Heart right ventricle (tissue), 16 donors: ENCODE data around the gene IDE. TPM values are rescaled to one million over a fixed set of nuclear protein-coding genes. Genes with fewer than 3 reads are reported as not detected.

Experiments used
- ATAC-seq, 8 donors: fragments of 200-7000 bp; cut with Tn5 transposase; one replicate each; pipeline ENCODE4 v1.9.1; 2020; ENCODE audit warnings: mild to moderate bottlenecking in 8 of 8, moderate library complexity in 8 of 8, moderate number of reproducible peaks in 1 of 8
- DNase-seq, 2 donors: peaks; one replicate each; pipeline ENCODE4 v3.0.0-alpha.2; 2020
- H3K27ac ChIP-seq, 10 donors: fragments of 200-600 bp; sonication (generic) in 2 of 10; one replicate each; pipeline versions ENCODE4 v1.5.0 to v1.8.0; 2020 to 2022; ENCODE audit warnings: mild to moderate bottlenecking in 3 of 10
- H3K27me3 ChIP-seq, 7 donors: fragments of 200-600 bp; one replicate each; pipeline ENCODE4 v1.8.0; 2021 to 2022; ENCODE audit warnings: mild to moderate bottlenecking in 2 of 7
- H3K36me3 ChIP-seq, 9 donors: fragments of 200-600 bp; sonication (generic) in 1 of 9; one replicate each; pipeline versions ENCODE4 v1.5.0 to v1.8.0; 2020 to 2022; ENCODE audit warnings: mild to moderate bottlenecking in 2 of 9
- H3K4me1 ChIP-seq, 9 donors: fragments of 200-600 bp; sonication (generic) in 1 of 9; one replicate each; pipeline versions ENCODE4 v1.5.0 to v1.8.0; 2020 to 2022; ENCODE audit warnings: mild to moderate bottlenecking in 4 of 9
- H3K4me3 ChIP-seq, 10 donors: fragments of 200-600 bp; sonication (generic) in 2 of 10; one replicate each; pipeline versions ENCODE4 v1.5.0 to v1.8.0; 2020 to 2022; ENCODE audit warnings: mild to moderate bottlenecking in 7 of 10, moderate library complexity in 2 of 10
- H3K9me3 ChIP-seq, 11 donors: fragments of 200-600 bp in 10 of 11; sonication (generic) in 2 of 11; one replicate each; pipeline versions ENCODE4 v1.5.0 to v1.8.0; 2013 to 2022; ENCODE audit warnings: mild to moderate bottlenecking in 2 of 11, control low read depth in 1 of 11, moderate library complexity in 1 of 11
- CTCF ChIP-seq, 9 donors: fragments of 200-600 bp; sonication (generic) in 2 of 9; IDR thresholded peaks; one replicate each; pipeline versions ENCODE4 v1.5.0 to v1.8.0; 2021 to 2022; ENCODE audit warnings: antibody characterized with exemption in 9 of 9, mild to moderate bottlenecking in 5 of 9, moderate library complexity in 1 of 9
- WGBS, 2 donors: extraction: QIAGEN DNeasy Blood & Tissue Kit; methylation state at CpG; one replicate each; pipeline ENCODE4 v1.1.7; 2013; ENCODE audit warnings: inconsistent platforms in 1 of 2; 5-methylcytosine and 5-hydroxymethylcytosine counted together
- intact Hi-C, 10 donors: fragments of 100-400 bp; cut with DNase I; formaldehyde crosslinking; loops; one replicate each; pipeline versions ENCODE4 v1.11.1 to v1.14.2; 2022
- polyA plus RNA-seq, 2 donors: library from polyadenylated mRNA; stranded (reverse); fragments of 200-250 nt; gene quantifications; one replicate each; pipeline ENCODE4 v1.2.3, GENCODE V29; 2013
- total RNA-seq, 10 donors: library from RNA; stranded (reverse); fragmentation: NEBNext Ultra II Directional in 3 of 10; extraction: Animal tissue kit (Norgen Biotek cat#: 25700) in 3 of 10; gene quantifications; one replicate each; pipeline versions ENCODE4 v1.2.1 to v1.2.4, GENCODE V29; 2021 to 2023
- donor health status: Arrhythmogenic right ventricular cardiomyopathy.
- donor health status: ischemic (EF 13 %, LVEDD 7.1; RV severe dilation, severe dysfunction).
- donor health status: healthy with polysubstance abuse.
- donor health status: DM: no; HTN: yes; CAD: no.
- donor health status: DM: no; HTN: no; CAD: no.
- donor health status: ischemic (EF 25% LVEDD 6.9; RV normal size, moderate dysfunction).
- donor health status: ischemic (EF 25% LVEDD 5.7; RV mildly dilated, moderate dysfunction).
- donor health status: healthy.
- donor health status: DM: yes; HTN: yes; CAD: no.
- donor health status: Ischemic cardiomyopathy.
- donor health status: ischemic (EF 35%, LVEDD 5.7; RV mildly dilated, moderate dysfunction).
- donor health status: nonischemic (EF 11% LVEDD 7.7; RV severe dilation, severe dysfunction).
- donor health status: DM: yes; HTN: yes; CAD: no.
- donor health status: PGD.
- donor health status: ischemic (EF 29% LVEDD 5.4; RV normal size, mild dysfunction).
- donor health status: nonischemic (EF 23%, LVEDD 6.1; RV moderate dilation, normal function).

Gene IDE
- total and polyA plus RNA-seq, 12 donors = 11.0 to 58.5 (median 45.7) TPM

GRCh38 chr10:92527716-92528115 lies 46.2 kb downstream of the IDE start:
- ATAC-seq (no peak), DNase-seq (no peak)
- no peaks in the 10 kb centered on the region for H3K9me3 ChIP-seq
- no peak overlapping the region for H3K4me3 ChIP-seq
- TF ChIP-seq CTCF (IDR thresholded peaks at IDR 0.05) = no peak
- no peaks in the 10 kb centered on the region for H3K4me1 ChIP-seq
- H3K36me3 ChIP-seq = peaks cover 0 to 81% (median 21%) of the 10 kb centered on the region in 9 donors
- 84 to 90% methylated on average over 11 of the region's 11 CpGs for WGBS, 2 donors
- no peak overlapping the region for H3K27ac ChIP-seq
- intact Hi-C loops = loop anchor here in 1 of 10 donors (10.0 kb wide), 1 partner anchor 157 kb away; the partner anchor contains the start of gene HHEX
- H3K27me3 ChIP-seq = no peaks in the 10 kb centered on the region

- Histone ChIP-seq H3K4me3 (no peak overlapping the region), H3K27me3 (no peaks in the 10 kb centered on the region), H3K36me3 (peaks cover 0 to 68% (median 11%) of the 10 kb centered on the region in 9 donors), H3K27ac (no peak overlapping the region), H3K4me1 (no peaks in the 10 kb centered on the region), H3K9me3 (no peaks in the 10 kb centered on the region)
- DNase-seq (no peak), ATAC-seq (no peak)
- 99% methylated on average over 3 of the region's 3 CpGs for WGBS, 2 donors
- intact Hi-C loops = loop anchor here in 1 of 10 donors (10.0 kb wide), 1 partner anchor 161 kb away; the partner anchor contains the start of gene HHEX
- TF ChIP-seq CTCF (IDR thresholded peaks at IDR 0.05) = no peak
Observed at GRCh38 chr10:92523639-92524038, 50.3 kb downstream of the IDE start.

- peak; percentile 69 to 90 (median 82) for TF ChIP-seq CTCF (IDR thresholded peaks at IDR 0.05)
- H3K27me3 ChIP-seq = no peaks in the 10 kb centered on the region
- intact Hi-C loops = loop anchor here (1.0 to 10.0 kb wide), 9 partner anchors 55 to 368 kb away; partner anchors contain the start of gene IDE (in 8 of the 10)
- H3K9me3 ChIP-seq = no peaks in the 10 kb centered on the region
- 43 to 54% methylated on average over 3 of the region's 3 CpGs for WGBS, 2 donors
- peaks cover 0 to 53% (median 5%) of the 10 kb centered on the region in 9 donors for H3K36me3 ChIP-seq
- H3K27ac ChIP-seq = no peak overlapping the region
- DNase-seq = peak in 1 of 2 donors; percentile 68
- peak overlapping the region in 1 of 10 donors; percentile 5 for H3K4me3 ChIP-seq
- H3K4me1 ChIP-seq = peaks cover 0 to 6% (median 0%) of the 10 kb centered on the region in 9 donors
- peak; percentile 65 to 86 (median 82) for ATAC-seq
Observed at GRCh38 chr10:92517034-92517655, 56.7 kb downstream of the IDE start.

GRCh38 chr10:92508866-92509265 lies 65.0 kb downstream of the IDE start:
- Histone ChIP-seq H3K9me3 (no peaks in the 10 kb centered on the region), H3K36me3 (peaks cover 0 to 94% (median 14%) of the 10 kb centered on the region in 9 donors), H3K27ac (no peak overlapping the region), H3K4me1 (peaks cover 0 to 4% (median 0%) of the 10 kb centered on the region in 9 donors), H3K27me3 (no peaks in the 10 kb centered on the region), H3K4me3 (no peak overlapping the region)
- TF ChIP-seq CTCF (IDR thresholded peaks at IDR 0.05) = no peak
- DNase-seq (no peak), ATAC-seq (no peak)
- WGBS, 2 donors = 90 to 97% methylated on average over 2 of the region's 2 CpGs
- intact Hi-C loops = no loop called here
